ENCODE measurements around the gene BTBD9.

DNA sequence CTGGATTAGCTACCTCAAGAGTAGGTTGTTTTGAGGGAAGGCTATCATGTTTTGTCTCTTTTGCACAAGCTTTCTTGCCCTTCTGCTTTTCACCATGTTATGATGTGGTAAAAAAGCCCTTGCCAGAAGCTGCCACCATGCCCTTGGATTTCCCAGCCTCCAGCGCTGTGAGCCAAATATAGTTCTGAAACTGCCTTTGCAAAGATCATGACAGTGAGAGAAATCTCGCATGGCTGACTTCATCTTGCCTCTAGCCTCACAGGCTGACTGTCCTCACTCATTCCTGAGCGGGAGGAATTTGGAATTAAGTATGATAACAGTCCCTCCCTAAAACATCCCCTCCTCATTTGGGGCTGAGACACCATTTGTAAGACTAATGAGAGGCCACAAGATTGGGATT lies 207.7 kb downstream of the BTBD9 start:
- TF ChIP-seq CTCF (IDR thresholded peaks at IDR 0.05; ENCODE audit: insufficient read depth, low read depth, low read length) (no peak), EZH2 (IDR thresholded peaks at IDR 0.05; ENCODE audit: insufficient read depth, low read length) (no peak)
